AG09319 (cell line): Measurements from ENCODE around the gene SEL1L3.

Source experiments
- DNase-seq: peaks from one replicate; pipeline ENCODE4 v3.0.0-alpha.2; 2010; ENCODE audit warnings: low read depth; ENCODE audit errors: extremely low read depth
- TF ChIP-seq, protein P1 (sequence below): IDR thresholded peaks from 2 replicates; pipeline ENCODE4 v1.5.1; 2011; ENCODE audit warnings: low read depth, mild to moderate bottlenecking, inconsistent platforms, low read length, moderate library complexity

SEL1L3 gene

GRCh38 chr4:25838526-25838925, 24.3 kb downstream of the SEL1L3 start:
- no peak for DNase-seq
- TF ChIP-seq, protein P1, sequence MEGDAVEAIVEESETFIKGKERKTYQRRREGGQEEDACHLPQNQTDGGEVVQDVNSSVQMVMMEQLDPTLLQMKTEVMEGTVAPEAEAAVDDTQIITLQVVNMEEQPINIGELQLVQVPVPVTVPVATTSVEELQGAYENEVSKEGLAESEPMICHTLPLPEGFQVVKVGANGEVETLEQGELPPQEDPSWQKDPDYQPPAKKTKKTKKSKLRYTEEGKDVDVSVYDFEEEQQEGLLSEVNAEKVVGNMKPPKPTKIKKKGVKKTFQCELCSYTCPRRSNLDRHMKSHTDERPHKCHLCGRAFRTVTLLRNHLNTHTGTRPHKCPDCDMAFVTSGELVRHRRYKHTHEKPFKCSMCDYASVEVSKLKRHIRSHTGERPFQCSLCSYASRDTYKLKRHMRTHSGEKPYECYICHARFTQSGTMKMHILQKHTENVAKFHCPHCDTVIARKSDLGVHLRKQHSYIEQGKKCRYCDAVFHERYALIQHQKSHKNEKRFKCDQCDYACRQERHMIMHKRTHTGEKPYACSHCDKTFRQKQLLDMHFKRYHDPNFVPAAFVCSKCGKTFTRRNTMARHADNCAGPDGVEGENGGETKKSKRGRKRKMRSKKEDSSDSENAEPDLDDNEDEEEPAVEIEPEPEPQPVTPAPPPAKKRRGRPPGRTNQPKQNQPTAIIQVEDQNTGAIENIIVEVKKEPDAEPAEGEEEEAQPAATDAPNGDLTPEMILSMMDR = no peak

DNA sequence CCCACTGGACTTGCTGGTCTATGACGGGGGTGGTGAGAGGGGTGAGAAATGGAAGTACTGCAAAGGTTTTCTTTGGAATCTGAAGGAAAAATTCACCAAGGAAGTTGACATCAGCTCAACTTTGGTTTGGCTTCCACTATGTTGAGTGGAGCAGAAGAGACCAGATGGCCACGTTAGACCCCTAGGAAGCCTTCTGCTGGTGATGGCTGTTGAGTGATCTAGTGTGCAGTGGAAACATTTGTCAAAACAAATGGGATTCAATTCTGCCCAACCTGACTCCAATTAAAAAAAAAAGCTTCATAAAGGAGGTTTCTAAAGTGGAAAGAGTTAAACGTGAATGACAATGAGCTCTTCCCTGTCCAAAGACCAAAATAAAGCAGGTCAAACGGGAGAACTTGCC, 25.7 kb downstream of the SEL1L3 start:
- TF ChIP-seq, protein P1 = no peak
- no peak for DNase-seq

- TF ChIP-seq, protein P1 = no peak
- DNase-seq = no peak
These were observed 27.4 kb downstream of the SEL1L3 start for GRCh38 chr4:25835384-25835783.

- no peak for DNase-seq
- TF ChIP-seq, protein P1 = no peak
These were observed 28.2 kb downstream of the SEL1L3 start for GRCh38 chr4:25834411-25835107.

- DNase-seq = no peak
- TF ChIP-seq, protein P1 = no peak
These were observed 32.2 kb downstream of the SEL1L3 start for GRCh38 chr4:25830548-25830947.

GRCh38 chr4:25827897-25828296, 34.9 kb downstream of the SEL1L3 start:
- TF ChIP-seq, protein P1 = no peak
- DNase-seq = no peak

- TF ChIP-seq, protein P1 = no peak
- no peak for DNase-seq
These were observed 35.4 kb downstream of the SEL1L3 start for GRCh38 chr4:25827373-25827772.
